Breast epithelium (tissue), 3 donors: ENCODE measurements around the gene PVALEF.

Experiments used
- POLR2A ChIP-seq: fragments of 450-650 bp; IDR thresholded peaks from one replicate; pipeline ENCODE4 v1.6.1; 2016; ENCODE audit warnings: antibody characterized with exemption, mild to moderate bottlenecking, moderate library complexity
- POLR2AphosphoS5 ChIP-seq, 3 donors: sonication (generic); formaldehyde crosslinking; IDR thresholded peaks; one replicate each; pipeline ENCODE4 v1.6.1; 2017; ENCODE audit warnings: antibody characterized with exemption in 3 of 3
- TF ChIP-seq, protein P1 (sequence below), 3 donors: fragments of 450-650 bp; IDR thresholded peaks; one replicate each; pipeline ENCODE4 v1.5.1; 2016 to 2017; ENCODE audit warnings: antibody characterized with exemption in 3 of 3, mild to moderate bottlenecking in 3 of 3, moderate library complexity in 3 of 3

DNA sequence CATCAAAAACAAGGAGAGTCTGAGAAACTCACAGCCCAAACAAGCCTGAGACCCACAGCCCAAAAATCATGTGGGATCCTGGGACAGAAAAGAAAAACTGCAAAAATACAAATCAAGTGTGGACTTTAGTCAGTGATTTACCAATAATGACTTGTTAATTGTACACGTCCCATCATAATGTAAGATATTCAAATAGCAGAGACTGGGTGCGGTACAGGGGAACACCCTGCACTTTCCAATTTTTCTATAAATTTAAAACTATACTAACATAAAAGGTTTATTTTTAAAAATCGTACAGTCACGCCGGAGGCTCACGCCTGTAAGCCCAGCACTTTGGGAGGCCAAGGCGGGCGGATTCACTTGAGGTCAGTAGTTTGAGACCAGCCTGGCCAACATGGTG lies 48.7 kb downstream of the PVALEF start:
- TF ChIP-seq, protein P1, sequence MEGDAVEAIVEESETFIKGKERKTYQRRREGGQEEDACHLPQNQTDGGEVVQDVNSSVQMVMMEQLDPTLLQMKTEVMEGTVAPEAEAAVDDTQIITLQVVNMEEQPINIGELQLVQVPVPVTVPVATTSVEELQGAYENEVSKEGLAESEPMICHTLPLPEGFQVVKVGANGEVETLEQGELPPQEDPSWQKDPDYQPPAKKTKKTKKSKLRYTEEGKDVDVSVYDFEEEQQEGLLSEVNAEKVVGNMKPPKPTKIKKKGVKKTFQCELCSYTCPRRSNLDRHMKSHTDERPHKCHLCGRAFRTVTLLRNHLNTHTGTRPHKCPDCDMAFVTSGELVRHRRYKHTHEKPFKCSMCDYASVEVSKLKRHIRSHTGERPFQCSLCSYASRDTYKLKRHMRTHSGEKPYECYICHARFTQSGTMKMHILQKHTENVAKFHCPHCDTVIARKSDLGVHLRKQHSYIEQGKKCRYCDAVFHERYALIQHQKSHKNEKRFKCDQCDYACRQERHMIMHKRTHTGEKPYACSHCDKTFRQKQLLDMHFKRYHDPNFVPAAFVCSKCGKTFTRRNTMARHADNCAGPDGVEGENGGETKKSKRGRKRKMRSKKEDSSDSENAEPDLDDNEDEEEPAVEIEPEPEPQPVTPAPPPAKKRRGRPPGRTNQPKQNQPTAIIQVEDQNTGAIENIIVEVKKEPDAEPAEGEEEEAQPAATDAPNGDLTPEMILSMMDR (IDR thresholded peaks at IDR 0.05), result no peak
- TF ChIP-seq POLR2A, result no peak
- no peak for TF ChIP-seq POLR2AphosphoS5 (IDR thresholded peaks at IDR 0.05)
